MM.1S (cell line): ENCODE data around the gene FLRT2.

Experiments
- DNase-seq: peaks from one replicate; pipeline ENCODE4 v3.0.0-alpha.2; 2015
- H2AFZ ChIP-seq: fragments of 300-600 bp; sonication (generic); 2 replicates; pipeline ENCODE4 v1.6.0; 2016; ENCODE audit warnings: antibody characterized with exemption, low read length
- H3F3A ChIP-seq: fragments of 300-600 bp; sonication (generic); 2 replicates; pipeline ENCODE4 v1.6.1; 2016; ENCODE audit warnings: mild to moderate bottlenecking, antibody characterized with exemption, low read length, moderate library complexity, mixed read lengths; ENCODE audit not compliant: insufficient read depth
- H3K27ac ChIP-seq: fragments of 300-600 bp; sonication (generic); 2 replicates; pipeline ENCODE4 v1.5.1; 2016; ENCODE audit warnings: mild to moderate bottlenecking, low read length
- H3K27me3 ChIP-seq: fragments of 300-600 bp; sonication (generic); replicated peaks from 2 replicates; pipeline ENCODE4 v1.6.0; 2016; ENCODE audit warnings: low read length; ENCODE audit not compliant: insufficient read depth
- H3K36me3 ChIP-seq: fragments of 300-600 bp; sonication (generic); replicated peaks from 2 replicates; pipeline ENCODE4 v1.6.1; 2016; ENCODE audit warnings: mild to moderate bottlenecking, low read length, mixed read lengths; ENCODE audit not compliant: insufficient read depth
- H3K4me1 ChIP-seq: fragments of 300-600 bp; sonication (generic); 2 replicates; pipeline ENCODE4 v1.6.1; 2016; ENCODE audit warnings: low read length, mixed read lengths
- H3K4me2 ChIP-seq: fragments of 300-600 bp; sonication (generic); 2 replicates; pipeline ENCODE4 v1.6.0; 2016; ENCODE audit warnings: low read depth, low read length
- H3K4me3 ChIP-seq: fragments of 300-600 bp; sonication (generic); 2 replicates; pipeline ENCODE4 v1.5.1; 2016; ENCODE audit warnings: low read length, mixed read lengths
- H3K79me2 ChIP-seq: fragments of 300-600 bp; sonication (generic); 2 replicates; pipeline ENCODE4 v1.6.1; 2016; ENCODE audit warnings: mixed run types, low read length, mixed read lengths
- H3K9ac ChIP-seq: fragments of 300-600 bp; sonication (generic); 2 replicates; pipeline ENCODE4 v1.6.1; 2016; ENCODE audit warnings: low read length, mixed read lengths
- H3K9me2 ChIP-seq: fragments of 300-600 bp; sonication (generic); replicated peaks from 2 replicates; pipeline ENCODE4 v1.6.1; 2016; ENCODE audit warnings: mild to moderate bottlenecking, low read length, mixed read lengths; ENCODE audit not compliant: insufficient read depth
- H3K9me3 ChIP-seq: fragments of 300-600 bp; sonication (generic); replicated peaks from 2 replicates; pipeline ENCODE4 v1.6.1; 2016; ENCODE audit warnings: mild to moderate bottlenecking, low read length, mixed read lengths; ENCODE audit not compliant: insufficient read depth
- H4K20me1 ChIP-seq: fragments of 300-600 bp; sonication (generic); 2 replicates; pipeline ENCODE4 v1.6.1; 2016; ENCODE audit warnings: mild to moderate bottlenecking, low read length, moderate library complexity, mixed read lengths; ENCODE audit not compliant: insufficient read depth
- EZH2 ChIP-seq: fragments of 300-600 bp; sonication (generic); optimal IDR thresholded peaks from 2 replicates; pipeline ENCODE3; 2017; ENCODE audit warnings: low read depth, mild to moderate bottlenecking, antibody characterized with exemption, low read length, mixed read lengths
- EZH2phosphoT487 ChIP-seq: fragments of 300-600 bp; sonication (generic); IDR thresholded peaks from 2 replicates; pipeline ENCODE4 v1.6.1; 2018; ENCODE audit warnings: antibody characterized with exemption, low read length
- TF ChIP-seq, protein P1 (sequence below): fragments of 300-600 bp; sonication (generic); IDR thresholded peaks from 2 replicates; pipeline ENCODE4 v1.5.1; 2016; ENCODE audit warnings: antibody characterized with exemption, low read length, mixed read lengths

The FLRT2 gene

DNA sequence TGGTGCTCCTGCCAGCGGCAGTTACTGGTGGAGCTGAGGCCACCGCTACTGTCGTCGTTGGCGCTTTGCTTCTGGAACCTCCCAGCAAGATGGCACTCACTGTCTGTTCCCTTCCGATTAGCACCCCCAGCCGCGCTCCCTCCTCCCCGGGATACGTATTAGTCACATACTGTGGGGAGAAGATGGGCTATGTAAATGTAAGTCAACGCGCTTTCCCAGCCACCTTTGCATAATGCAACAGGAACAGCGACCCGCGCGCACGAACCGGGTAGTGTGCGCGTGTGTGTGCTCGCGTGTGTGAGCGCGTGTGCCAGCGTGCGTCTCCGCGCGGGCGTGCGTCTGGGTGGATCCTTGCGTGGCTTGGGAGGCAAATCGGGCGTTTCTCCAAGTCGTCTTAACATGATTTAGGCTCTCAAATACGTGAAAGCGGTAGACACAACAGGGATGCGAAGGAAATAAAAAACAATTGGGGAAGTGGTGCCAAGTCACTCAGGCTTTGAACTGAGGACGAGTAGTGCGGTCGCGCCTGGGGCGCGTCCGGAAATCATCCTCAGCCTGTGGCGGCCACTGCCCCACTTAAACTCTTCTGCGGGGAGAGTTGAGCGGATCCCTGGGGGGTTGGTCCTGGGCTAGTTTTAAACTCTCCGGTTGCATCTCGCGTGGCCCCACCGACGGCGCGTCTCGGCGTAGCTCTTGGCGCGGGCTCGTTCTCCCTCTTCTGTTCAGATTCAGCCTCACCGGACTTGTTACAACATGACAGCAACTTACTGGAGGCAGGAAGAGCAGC lies 1.8 kb downstream of the FLRT2 start:
- no peak overlapping the region for H3K4me3 ChIP-seq
- H3K4me1 ChIP-seq, result no peaks in the 10 kb centered on the region
- no peak for TF ChIP-seq EZH2phosphoT487
- no peak for TF ChIP-seq EZH2
- TF ChIP-seq, protein P1, sequence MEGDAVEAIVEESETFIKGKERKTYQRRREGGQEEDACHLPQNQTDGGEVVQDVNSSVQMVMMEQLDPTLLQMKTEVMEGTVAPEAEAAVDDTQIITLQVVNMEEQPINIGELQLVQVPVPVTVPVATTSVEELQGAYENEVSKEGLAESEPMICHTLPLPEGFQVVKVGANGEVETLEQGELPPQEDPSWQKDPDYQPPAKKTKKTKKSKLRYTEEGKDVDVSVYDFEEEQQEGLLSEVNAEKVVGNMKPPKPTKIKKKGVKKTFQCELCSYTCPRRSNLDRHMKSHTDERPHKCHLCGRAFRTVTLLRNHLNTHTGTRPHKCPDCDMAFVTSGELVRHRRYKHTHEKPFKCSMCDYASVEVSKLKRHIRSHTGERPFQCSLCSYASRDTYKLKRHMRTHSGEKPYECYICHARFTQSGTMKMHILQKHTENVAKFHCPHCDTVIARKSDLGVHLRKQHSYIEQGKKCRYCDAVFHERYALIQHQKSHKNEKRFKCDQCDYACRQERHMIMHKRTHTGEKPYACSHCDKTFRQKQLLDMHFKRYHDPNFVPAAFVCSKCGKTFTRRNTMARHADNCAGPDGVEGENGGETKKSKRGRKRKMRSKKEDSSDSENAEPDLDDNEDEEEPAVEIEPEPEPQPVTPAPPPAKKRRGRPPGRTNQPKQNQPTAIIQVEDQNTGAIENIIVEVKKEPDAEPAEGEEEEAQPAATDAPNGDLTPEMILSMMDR, result no peak
- H2AFZ ChIP-seq, result no peak overlapping the region
- H3K9me3 ChIP-seq, result no peaks in the 10 kb centered on the region
- no peaks in the 10 kb centered on the region for H3K36me3 ChIP-seq
- no peaks in the 10 kb centered on the region for H4K20me1 ChIP-seq
- H3K79me2 ChIP-seq, result no peaks in the 10 kb centered on the region
- H3K27ac ChIP-seq, result no peak overlapping the region
- no peaks in the 10 kb centered on the region for H3F3A ChIP-seq
- H3K9me2 ChIP-seq, result no peaks in the 10 kb centered on the region
- H3K9ac ChIP-seq, result no peak overlapping the region
- no peaks in the 10 kb centered on the region for H3K27me3 ChIP-seq
- DNase-seq, result no peak
- no peak overlapping the region for H3K4me2 ChIP-seq

GRCh38 chr14:85532374-85533022 lies 2.6 kb downstream of the FLRT2 start:
- Histone ChIP-seq H3K27ac (no peak overlapping the region), H3K27me3 (no peaks in the 10 kb centered on the region), H3F3A (no peaks in the 10 kb centered on the region), H2AFZ (no peak overlapping the region), H3K9me2 (no peaks in the 10 kb centered on the region), H3K4me1 (no peaks in the 10 kb centered on the region), H3K4me3 (no peak overlapping the region), H3K79me2 (no peaks in the 10 kb centered on the region), H3K9me3 (no peaks in the 10 kb centered on the region), H3K9ac (no peak overlapping the region), H3K36me3 (no peaks in the 10 kb centered on the region), H3K4me2 (no peak overlapping the region), H4K20me1 (no peaks in the 10 kb centered on the region)
- TF ChIP-seq EZH2 (no peak), EZH2phosphoT487 (no peak)
- TF ChIP-seq, protein P1, result no peak
- no peak for DNase-seq

GRCh38 chr14:85533023-85533860 lies 3.3 kb downstream of the FLRT2 start:
- Histone ChIP-seq H3K9me2 (no peaks in the 10 kb centered on the region), H3K9me3 (no peaks in the 10 kb centered on the region), H3K4me2 (no peak overlapping the region), H3K4me3 (no peak overlapping the region), H3K27ac (no peak overlapping the region), H3K36me3 (no peaks in the 10 kb centered on the region), H2AFZ (no peak overlapping the region), H3K9ac (no peak overlapping the region), H4K20me1 (no peaks in the 10 kb centered on the region), H3K27me3 (no peaks in the 10 kb centered on the region), H3K79me2 (no peaks in the 10 kb centered on the region), H3F3A (no peaks in the 10 kb centered on the region), H3K4me1 (no peaks in the 10 kb centered on the region)
- DNase-seq, result no peak
- TF ChIP-seq EZH2phosphoT487 (no peak), EZH2 (no peak)
- TF ChIP-seq, protein P1, result no peak
